Measurements from ENCODE around the gene CASP2. TPM values are rescaled to one million over a fixed set of nuclear protein-coding genes. Genes with fewer than 3 reads are reported as not detected.

The CASP2 gene
- total RNA-seq, 6 experiments from 2014 or later = 22.4 to 29.6 (median 25.0) TPM

- H3K4me1 Mint-ChIP-seq (ENCODE audit: low read depth) = peaks cover 37% of the 10 kb centered on the region
- peaks cover 8% of the 10 kb centered on the region for H3K27me3 Mint-ChIP-seq (ENCODE audit: insufficient read depth)
- no peak overlapping the region for H3K4me3 Mint-ChIP-seq
- DNase-seq = no peak
- H3K9me3 Mint-ChIP-seq = no peaks in the 10 kb centered on the region
- no peak overlapping the region for H3K27ac Mint-ChIP-seq
- TF ChIP-seq CTCF (IDR thresholded peaks at IDR 0.05) = no peak
- H3K36me3 Mint-ChIP-seq (ENCODE audit: low read depth) = no peaks in the 10 kb centered on the region
These were observed 44.5 kb upstream of the CASP2 start for GRCh38 chr7:143243614-143244013.

- no peak overlapping the region for H3K27ac Mint-ChIP-seq
- H3K36me3 Mint-ChIP-seq (ENCODE audit: low read depth) = no peaks in the 10 kb centered on the region
- no peak overlapping the region for H3K4me3 Mint-ChIP-seq
- no peak for TF ChIP-seq CTCF (IDR thresholded peaks at IDR 0.05)
- no peaks in the 10 kb centered on the region for H3K9me3 Mint-ChIP-seq
- peaks cover 12% of the 10 kb centered on the region for H3K27me3 Mint-ChIP-seq (ENCODE audit: insufficient read depth)
- H3K4me1 Mint-ChIP-seq (ENCODE audit: low read depth) = peaks cover 38% of the 10 kb centered on the region
- no peak for DNase-seq
These were observed 43.8 kb upstream of the CASP2 start for GRCh38 chr7:143244321-143244720.

GRCh38 chr7:143245123-143245522 lies 43.0 kb upstream of the CASP2 start:
- DNase-seq = peak; percentile 57

GRCh38 chr7:143247372-143247771 lies 40.8 kb upstream of the CASP2 start:
- DNase-seq = no peak
- Mint-ChIP-seq H3K4me1 (ENCODE audit: low read depth) (peaks cover 22% of the 10 kb centered on the region), H3K27me3 (ENCODE audit: insufficient read depth) (peaks cover 20% of the 10 kb centered on the region), H3K27ac (no peak overlapping the region), H3K4me3 (no peak overlapping the region), H3K9me3 (no peaks in the 10 kb centered on the region), H3K36me3 (ENCODE audit: low read depth) (no peaks in the 10 kb centered on the region)
- TF ChIP-seq CTCF (IDR thresholded peaks at IDR 0.05) = no peak

More at GRCh38 chr7:143245123-143245522, 43.0 kb upstream of the CASP2 start:
- no peaks in the 10 kb centered on the region for H3K36me3 Mint-ChIP-seq (ENCODE audit: low read depth)
- H3K4me3 Mint-ChIP-seq = no peak overlapping the region
- H3K27me3 Mint-ChIP-seq (ENCODE audit: insufficient read depth) = peaks cover 17% of the 10 kb centered on the region
- no peak for TF ChIP-seq CTCF (IDR thresholded peaks at IDR 0.05)
- peaks cover 32% of the 10 kb centered on the region for H3K4me1 Mint-ChIP-seq (ENCODE audit: low read depth)
- H3K9me3 Mint-ChIP-seq = no peaks in the 10 kb centered on the region
- no peak overlapping the region for H3K27ac Mint-ChIP-seq

GRCh38 chr7:143248761-143249354 lies 39.3 kb upstream of the CASP2 start:
- TF ChIP-seq CTCF (IDR thresholded peaks at IDR 0.05) = no peak
- Mint-ChIP-seq H3K36me3 (ENCODE audit: low read depth) (no peaks in the 10 kb centered on the region), H3K9me3 (no peaks in the 10 kb centered on the region), H3K27me3 (ENCODE audit: insufficient read depth) (peaks cover 20% of the 10 kb centered on the region), H3K27ac (no peak overlapping the region), H3K4me1 (ENCODE audit: low read depth) (peaks cover 22% of the 10 kb centered on the region), H3K4me3 (no peak overlapping the region)
- DNase-seq = peak; percentile 39
